Ectodermal cell (in vitro differentiated cells): ENCODE results near the gene MOB4.
A peak's percentile ranks its signal among the peaks of the same experiment; 100 is the strongest.
"Not testable (repeated sequence)": the region's sequence is repeated elsewhere in the genome, so short reads cannot be mapped to it uniquely, and the experiment has no call there.

ENCODE experiments used
- H3K27ac ChIP-seq: 2 replicates; pipeline ENCODE4 v1.7.0; 2013; ENCODE audit warnings: mild to moderate bottlenecking, low read depth, low read length; ENCODE audit not compliant: insufficient read depth, poor library complexity, severe bottlenecking
- H3K27me3 ChIP-seq: 2 replicates; pipeline ENCODE4 v1.7.0; 2013; ENCODE audit warnings: mild to moderate bottlenecking, low read length; ENCODE audit not compliant: insufficient read depth, control insufficient read depth, poor library complexity, severe bottlenecking
- H3K36me3 ChIP-seq: one replicate; pipeline ENCODE4 v1.7.0; 2013; ENCODE audit warnings: low read length; ENCODE audit not compliant: control insufficient read depth, insufficient read depth
- H3K4me1 ChIP-seq: one replicate; pipeline ENCODE4 v1.7.0; 2013; ENCODE audit warnings: low read length; ENCODE audit not compliant: control insufficient read depth, insufficient read depth
- H3K4me3 ChIP-seq: 2 replicates; pipeline ENCODE4 v1.7.0; 2013; ENCODE audit warnings: low read depth, low read length, control low read depth; ENCODE audit not compliant: insufficient read depth
- H3K9me3 ChIP-seq: 2 replicates; pipeline ENCODE4 v1.7.0; 2013; ENCODE audit warnings: mild to moderate bottlenecking, low read length, moderate library complexity; ENCODE audit not compliant: control insufficient read depth
- WGBS, 2 experiments: methylation state at CpG; one replicate each; pipeline ENCODE4 v1.1.7; 2013; ENCODE audit warnings: missing lambda C conversion rate in 2 of 2; 5-methylcytosine and 5-hydroxymethylcytosine counted together

The MOB4 gene

DNA sequence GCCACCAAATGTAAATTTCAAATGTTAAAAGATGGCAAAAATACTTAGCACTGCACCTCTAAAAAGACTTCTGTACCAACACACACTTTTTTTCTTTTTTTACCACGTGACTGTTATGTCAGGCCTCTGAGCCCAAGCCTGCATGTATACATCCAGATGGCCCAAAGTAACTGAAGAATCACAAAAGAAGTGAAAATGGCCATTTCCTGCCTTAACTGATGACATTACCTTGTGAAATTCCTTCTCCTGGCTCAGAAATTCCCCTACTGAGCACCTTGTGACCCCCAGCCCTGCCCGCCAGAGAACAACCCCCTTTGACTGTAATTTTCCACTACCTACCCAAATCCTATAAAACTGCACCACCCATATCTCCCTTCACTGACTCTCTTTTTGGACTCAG, 62.4 kb downstream of the MOB4 start:
- H3K4me1 ChIP-seq, H3K27ac ChIP-seq, H3K4me3 ChIP-seq, H3K36me3 ChIP-seq, H3K27me3 ChIP-seq, H3K9me3 ChIP-seq: not testable (repeated sequence)
- 68 to 71% methylated on average over 2 of the region's 2 CpGs for WGBS, 2 experiments

DNA sequence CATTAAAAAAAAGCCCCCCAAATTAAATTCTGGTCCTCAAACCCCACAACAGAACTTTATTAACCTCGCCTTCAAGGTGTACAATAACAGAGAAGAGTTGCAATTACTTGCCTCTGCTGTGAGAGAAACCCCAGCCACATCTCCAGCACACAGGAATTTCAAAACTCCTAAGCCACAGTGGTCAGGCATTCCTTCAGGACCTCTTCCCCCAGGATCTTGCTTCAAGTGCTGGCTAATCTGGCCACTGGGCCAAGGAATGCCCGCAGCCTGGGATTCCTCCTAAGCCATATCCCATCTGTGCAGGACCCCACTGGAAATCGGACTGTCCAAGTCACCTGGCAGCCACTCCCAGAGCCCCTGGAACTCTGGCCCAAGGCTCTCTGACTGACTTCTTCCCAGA, 64.3 kb downstream of the MOB4 start:
- not testable (repeated sequence) for H3K4me1 ChIP-seq, H3K9me3 ChIP-seq, H3K27ac ChIP-seq, H3K4me3 ChIP-seq, H3K36me3 ChIP-seq, H3K27me3 ChIP-seq
- WGBS, 2 experiments: 94 to 95% methylated on average over 3 of the region's 3 CpGs

DNA sequence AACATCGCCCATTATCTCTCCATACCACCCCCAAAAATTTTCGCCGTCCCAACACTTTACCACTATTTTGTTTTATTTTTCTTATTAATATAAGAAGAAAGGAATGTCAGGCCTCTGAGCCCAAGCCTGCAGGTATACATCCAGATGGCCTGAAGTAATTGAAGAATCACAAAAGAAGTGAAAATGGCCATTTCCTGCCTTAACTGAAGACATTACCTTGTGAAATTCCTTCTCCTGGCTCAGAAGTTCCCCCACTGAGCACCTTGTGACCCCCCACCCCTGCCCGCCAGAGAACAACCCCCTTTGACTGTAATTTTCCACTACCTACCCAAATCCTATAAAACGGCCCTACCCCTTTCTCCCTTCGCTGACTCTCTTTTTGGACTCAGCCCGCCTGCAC, 71.4 kb downstream of the MOB4 start:
- H3K4me1 ChIP-seq, H3K36me3 ChIP-seq, H3K4me3 ChIP-seq, H3K27me3 ChIP-seq, H3K9me3 ChIP-seq, H3K27ac ChIP-seq: not testable (repeated sequence)
- WGBS, 2 experiments: 68 to 74% methylated on average over 5 of the region's 7 CpGs

DNA sequence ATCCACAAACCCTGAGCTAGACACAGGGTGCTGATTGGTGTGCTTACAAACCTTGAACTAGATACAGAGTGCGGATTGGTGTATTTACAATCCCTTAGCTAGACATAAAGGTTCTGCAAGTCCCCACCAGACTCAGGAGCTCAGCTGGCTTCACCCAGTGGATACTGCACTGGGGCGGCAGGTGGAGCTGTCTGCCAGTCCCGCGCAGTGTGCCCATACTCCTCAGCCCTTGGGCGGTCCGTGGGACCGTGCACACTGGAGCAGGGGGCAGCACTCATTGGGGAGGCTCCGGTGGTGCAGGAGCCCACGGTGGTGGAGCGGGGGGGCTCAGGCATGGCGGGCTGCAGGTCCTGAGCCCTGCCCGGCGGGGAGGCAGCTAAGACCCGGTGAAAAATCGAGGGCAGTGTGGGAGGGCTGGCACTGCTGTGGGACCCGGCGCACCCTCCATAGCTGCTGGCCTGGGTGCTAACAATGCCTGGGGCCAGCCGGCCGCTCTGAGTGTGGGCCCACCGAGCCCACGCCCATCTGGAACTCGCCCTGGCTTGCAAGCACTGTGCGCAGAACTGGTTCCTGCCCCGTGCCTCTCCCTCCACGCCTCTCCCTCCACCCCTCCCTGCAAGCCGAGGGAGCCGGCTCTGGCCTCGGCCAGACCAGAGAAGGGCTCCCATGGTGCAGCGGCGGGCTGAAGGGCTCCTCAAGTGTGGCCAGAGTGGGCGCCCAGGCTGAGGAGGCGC, 75.6 kb downstream of the MOB4 start:
- WGBS, 2 experiments: 95 to 97% methylated on average over 32 of the region's 32 CpGs
- Histone ChIP-seq H3K4me1 (no peaks in the 10 kb centered on the region), H3K4me3 (no peak overlapping the region), H3K27me3 (no peaks in the 10 kb centered on the region), H3K36me3 (no peaks in the 10 kb centered on the region), H3K27ac (no peak overlapping the region), H3K9me3 (no peaks in the 10 kb centered on the region)

DNA sequence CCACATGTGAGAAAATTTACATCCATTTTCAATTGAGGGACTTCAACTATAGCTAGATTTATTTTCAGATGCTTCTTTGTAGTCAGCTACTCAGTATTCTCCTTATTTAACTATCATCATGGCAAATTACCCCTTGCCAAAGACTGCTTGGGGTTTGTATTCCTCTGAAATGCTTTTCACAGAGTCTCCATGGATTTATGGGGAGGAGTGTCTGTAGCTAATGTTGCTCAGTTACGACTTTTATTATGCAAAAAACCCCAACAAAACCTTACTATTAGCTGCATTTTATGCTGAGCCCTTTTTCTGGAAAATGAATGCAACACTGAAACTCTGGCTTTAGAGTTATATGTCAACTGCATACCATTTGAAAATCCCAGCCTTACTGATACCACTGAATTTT, 80.9 kb downstream of the MOB4 start:
- H3K4me3 ChIP-seq: no peak overlapping the region
- no peaks in the 10 kb centered on the region for H3K9me3 ChIP-seq
- H3K4me1 ChIP-seq: no peaks in the 10 kb centered on the region
- 29 to 46% methylated on average over 1 of the region's 1 CpG for WGBS, 2 experiments
- no peaks in the 10 kb centered on the region for H3K36me3 ChIP-seq
- peak overlapping the region; percentile 26 for H3K27ac ChIP-seq
- H3K27me3 ChIP-seq: no peaks in the 10 kb centered on the region

DNA sequence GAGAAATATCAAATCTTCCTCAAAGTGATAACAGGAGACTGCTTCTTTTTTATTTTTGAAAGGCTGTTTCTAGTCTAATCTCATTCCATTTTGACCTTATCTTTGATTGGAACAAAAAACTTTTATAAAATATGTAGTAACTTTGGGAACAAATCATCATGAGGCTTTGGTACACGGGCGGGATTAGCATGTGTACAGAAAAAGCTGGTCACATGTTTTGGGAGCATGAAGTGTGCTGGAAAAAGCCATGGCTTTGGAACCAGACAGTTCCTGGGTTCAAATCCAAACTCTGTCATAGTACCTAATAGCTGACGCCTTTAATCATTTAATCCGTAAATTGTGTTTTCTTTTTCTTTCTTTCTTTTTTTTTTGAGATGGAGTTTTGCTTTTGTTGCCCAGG, 81.3 kb downstream of the MOB4 start:
- Histone ChIP-seq H3K4me1 (no peaks in the 10 kb centered on the region), H3K36me3 (no peaks in the 10 kb centered on the region), H3K27me3 (no peaks in the 10 kb centered on the region), H3K4me3 (no peak overlapping the region), H3K27ac (no peak overlapping the region), H3K9me3 (no peaks in the 10 kb centered on the region)
- WGBS, 2 experiments: 92 to 96% methylated on average over 4 of the region's 4 CpGs

DNA sequence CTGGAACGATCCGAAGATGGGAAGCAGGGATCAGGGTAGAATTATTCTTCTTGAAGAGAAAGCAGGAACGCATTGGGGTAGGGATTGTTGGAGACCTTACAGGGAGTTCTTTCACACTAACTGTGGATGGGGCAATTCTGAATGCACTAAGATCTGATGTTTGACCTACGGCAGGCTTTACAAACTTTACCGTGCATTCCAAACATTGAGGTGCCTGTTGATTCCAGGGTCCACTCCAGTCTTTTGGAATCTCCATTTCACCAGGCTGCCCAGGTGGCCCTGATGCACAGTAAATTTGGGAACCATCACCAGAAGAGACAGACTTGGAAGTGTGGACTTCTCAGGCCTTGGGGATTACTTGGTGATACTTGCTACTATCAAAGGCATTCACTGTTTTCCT, 82.6 kb downstream of the MOB4 start:
- no peaks in the 10 kb centered on the region for H3K4me1 ChIP-seq
- H3K9me3 ChIP-seq: no peaks in the 10 kb centered on the region
- no peaks in the 10 kb centered on the region for H3K36me3 ChIP-seq
- WGBS, 2 experiments: 94 to 97% methylated on average over 5 of the region's 5 CpGs
- H3K4me3 ChIP-seq: no peak overlapping the region
- H3K27ac ChIP-seq: no peak overlapping the region
- H3K27me3 ChIP-seq: no peaks in the 10 kb centered on the region

DNA sequence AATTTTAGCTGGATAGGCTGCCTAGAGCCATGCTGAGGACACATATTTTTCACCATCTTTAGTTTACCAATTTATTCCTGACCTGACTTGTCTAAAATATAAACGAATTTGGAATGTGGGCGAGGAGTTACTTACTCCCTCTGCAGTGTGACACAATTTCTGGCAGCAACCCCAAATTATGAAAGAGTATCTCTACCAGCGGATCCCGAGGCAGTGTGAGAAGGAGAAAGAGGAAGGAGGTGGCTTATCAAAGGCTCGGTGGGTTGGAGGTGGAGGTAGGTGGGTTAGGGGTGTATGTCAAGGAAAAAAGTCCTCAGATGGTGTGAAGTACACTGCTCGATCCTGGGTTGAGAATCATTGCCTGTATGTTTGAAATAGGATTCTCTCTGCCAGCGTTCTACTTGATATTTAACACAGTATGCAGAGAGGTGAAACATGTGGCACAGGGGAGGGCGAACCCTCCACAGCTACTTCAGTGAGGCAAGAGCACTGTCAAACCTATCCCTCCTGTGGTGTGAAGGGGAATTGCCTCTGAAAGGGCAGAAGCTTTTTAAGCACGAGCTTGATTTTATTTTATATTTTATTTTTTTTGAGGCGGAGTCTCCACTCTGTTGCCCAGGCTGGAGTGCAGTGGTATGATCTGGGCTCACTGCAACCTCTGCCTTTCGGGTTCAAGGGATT, 83.6 kb downstream of the MOB4 start:
- Histone ChIP-seq H3K36me3 (no peaks in the 10 kb centered on the region), H3K27me3 (no peaks in the 10 kb centered on the region), H3K27ac (no peak overlapping the region), H3K4me1 (no peaks in the 10 kb centered on the region), H3K4me3 (no peak overlapping the region), H3K9me3 (no peaks in the 10 kb centered on the region)
- WGBS, 2 experiments: 88 to 90% methylated on average over 11 of the region's 11 CpGs

DNA sequence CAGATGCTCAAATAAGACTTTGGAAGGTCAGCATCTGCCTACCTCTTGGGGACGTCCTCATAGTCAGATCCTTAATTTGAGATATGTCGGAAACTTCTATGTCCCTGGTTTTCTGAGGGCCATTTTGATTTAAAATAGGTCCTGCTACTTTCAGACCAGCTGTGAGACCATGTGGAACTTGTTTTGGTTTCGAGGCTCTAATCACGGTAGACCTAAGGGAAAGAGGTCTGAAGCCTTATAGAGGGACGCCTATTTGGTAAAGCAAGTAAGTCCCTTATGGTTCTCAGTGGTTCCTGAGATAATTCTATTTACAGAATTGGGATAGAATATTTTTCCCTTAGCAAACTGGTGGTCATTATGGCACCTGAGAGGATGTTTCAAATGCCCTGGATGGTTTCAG, 84.4 kb downstream of the MOB4 start:
- Histone ChIP-seq H3K4me1 (no peaks in the 10 kb centered on the region), H3K36me3 (no peaks in the 10 kb centered on the region), H3K4me3 (no peak overlapping the region), H3K27me3 (no peaks in the 10 kb centered on the region), H3K9me3 (no peaks in the 10 kb centered on the region), H3K27ac (no peak overlapping the region)
- 88 to 94% methylated on average over 5 of the region's 5 CpGs for WGBS, 2 experiments

DNA sequence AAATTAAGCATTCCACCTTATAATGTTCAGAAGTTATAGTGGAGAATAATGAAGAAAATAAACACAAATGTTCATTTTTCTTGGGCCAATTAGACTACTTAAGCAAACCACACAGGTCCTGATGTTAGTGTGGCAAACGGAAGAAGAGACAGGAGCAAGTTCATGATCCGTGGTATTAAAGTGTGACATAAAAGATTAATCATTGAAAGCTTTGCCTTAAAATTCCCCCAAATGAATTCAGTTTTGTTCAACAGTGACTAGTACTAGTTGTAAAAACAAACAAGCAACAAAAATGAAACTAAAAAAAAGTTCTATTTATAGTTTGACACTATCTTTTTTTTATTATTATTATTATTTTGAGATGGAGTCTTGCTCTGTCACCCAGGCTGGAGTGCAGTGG, 85.9 kb downstream of the MOB4 start:
- WGBS, 2 experiments: 100% methylated on average over 2 of the region's 2 CpGs; no CpG with 5 or more reads in 1 of the 2 experiments
- H3K27me3 ChIP-seq: no peaks in the 10 kb centered on the region
- H3K27ac ChIP-seq: no peak overlapping the region
- H3K36me3 ChIP-seq: no peaks in the 10 kb centered on the region
- H3K4me3 ChIP-seq: no peak overlapping the region
- H3K9me3 ChIP-seq: no peaks in the 10 kb centered on the region
- H3K4me1 ChIP-seq: no peaks in the 10 kb centered on the region
